HG03457 (cell line): ENCODE measurements around the gene SORCS2.

Experiments
- ATAC-seq: cut with Tn5 transposase; IDR thresholded peaks from one replicate; pipeline ENCODE4 v1.9.1; 2021; ENCODE audit warnings: moderate number of reproducible peaks; ENCODE audit not compliant: unreplicated experiment

Gene SORCS2

DNA sequence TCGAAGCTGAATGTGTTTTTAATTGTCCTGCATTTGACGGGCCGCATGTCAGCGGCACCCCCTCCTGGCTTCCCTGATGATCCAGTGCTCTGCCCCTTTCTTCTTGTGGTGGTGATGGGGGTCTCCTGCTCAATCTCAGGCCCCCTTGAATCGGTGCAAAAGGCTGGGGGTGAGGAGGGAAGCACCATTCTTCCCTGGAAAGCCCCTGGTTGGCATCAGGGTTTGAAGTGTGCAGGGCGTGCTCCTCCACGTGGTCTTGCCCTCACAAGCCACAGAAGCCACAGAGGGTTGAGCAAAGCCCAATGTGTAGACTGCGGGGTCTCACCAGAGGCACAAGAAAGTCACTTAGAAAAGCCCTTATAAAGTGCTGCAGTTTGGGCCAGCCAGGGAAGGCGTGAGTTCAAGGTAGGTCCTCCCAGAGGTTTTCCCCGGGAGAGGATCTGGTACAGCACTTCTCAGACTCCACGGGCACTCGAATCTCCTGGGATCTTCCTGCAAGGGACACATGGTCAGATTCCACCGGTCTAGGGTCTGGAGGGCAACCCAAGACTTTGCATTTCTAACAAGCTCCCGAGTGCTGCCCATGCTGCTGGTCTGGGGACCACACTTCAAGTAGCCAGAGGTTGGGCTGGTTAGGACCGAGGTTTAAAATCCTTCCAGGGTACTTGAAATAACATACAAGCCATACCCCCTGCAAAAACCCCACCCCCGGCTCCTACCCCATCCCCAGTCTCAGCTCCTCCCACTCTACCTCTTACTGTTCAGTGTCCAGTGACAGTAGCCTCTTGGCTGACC, 207.3 kb downstream of the SORCS2 start:
- ATAC-seq = no peak

DNA sequence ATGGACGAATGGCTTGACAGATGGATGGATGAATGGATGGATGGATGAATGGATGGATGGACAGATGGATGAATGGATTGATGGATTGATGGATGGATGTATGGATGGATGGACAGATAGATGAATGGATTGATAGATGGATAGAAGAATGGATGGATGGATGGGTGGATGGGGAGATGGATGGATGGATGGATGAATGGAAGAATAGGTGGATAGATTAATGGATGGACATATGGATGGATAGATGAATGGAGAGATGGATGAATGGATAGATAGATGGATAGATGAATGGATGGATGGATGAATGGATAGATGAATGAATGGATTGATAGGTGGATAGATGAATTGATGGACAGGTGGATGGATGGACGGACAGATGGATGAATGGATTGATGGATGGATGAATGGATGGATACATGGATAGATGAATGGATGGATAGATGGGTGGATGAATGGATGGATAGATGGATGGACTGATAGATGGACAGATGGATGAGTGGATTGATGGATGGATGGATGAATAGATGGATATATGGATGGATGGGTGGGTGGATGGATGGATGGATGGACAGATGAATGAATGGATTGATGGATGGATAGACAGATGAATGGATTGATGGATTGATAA, 208.4 kb downstream of the SORCS2 start:
- ATAC-seq = no peak

DNA sequence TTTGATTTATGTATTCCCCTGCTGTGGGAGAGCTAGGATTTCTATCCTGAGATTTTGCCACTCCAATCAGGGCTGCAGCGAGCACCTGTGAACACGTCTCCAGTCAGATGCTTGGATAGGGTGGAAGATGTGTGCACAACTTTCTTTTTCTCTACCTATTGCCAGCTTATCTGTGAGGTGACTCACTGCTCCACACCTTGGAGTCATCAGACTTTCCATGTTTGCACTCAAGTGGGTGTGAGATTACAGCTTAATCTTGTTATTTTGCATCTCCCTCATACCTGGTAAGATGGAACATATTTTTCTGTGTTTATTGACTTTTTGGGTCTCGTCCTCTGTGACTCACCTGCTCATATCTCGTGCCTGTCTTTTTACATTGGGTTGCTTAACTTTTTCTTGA, 210.2 kb downstream of the SORCS2 start:
- no peak for ATAC-seq

DNA sequence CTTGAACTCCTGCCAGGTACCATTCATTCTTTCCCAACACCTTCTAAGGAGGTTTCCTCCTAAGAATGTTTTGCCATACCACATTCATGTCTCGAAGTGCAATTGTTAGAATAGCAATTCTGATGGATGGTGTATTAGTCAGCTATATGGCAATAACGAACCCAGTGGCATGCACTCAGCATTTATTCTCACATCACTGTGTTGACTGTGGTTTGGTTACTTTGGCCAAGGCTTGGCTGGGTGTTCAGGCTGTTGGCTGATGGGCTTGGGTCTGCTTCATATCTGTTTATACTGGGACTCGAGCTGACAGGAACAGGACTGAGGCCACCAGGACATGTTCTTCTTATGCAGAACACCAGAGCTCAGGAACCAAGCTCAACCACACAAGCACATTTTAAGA, 210.7 kb downstream of the SORCS2 start:
- ATAC-seq = no peak

DNA sequence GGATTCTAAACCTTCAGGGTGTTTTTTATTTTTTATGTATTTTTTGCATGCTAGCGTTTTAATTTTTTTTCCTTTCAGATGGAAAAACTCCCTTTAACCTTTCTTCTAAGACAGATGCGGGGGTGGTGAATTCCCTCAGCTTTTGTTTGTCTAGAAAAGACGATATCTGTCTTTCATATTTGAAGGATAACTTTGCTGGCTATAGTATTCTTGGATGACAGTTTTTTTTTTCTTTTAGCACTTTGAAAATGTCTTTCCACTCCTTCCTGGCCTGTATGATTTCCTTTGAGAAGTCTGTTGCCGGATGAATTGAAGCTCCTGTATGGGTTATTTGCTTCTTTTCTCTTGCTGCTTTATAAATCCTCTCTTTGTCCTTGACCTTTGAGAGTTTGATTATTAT, 215.8 kb downstream of the SORCS2 start:
- no peak for ATAC-seq

DNA sequence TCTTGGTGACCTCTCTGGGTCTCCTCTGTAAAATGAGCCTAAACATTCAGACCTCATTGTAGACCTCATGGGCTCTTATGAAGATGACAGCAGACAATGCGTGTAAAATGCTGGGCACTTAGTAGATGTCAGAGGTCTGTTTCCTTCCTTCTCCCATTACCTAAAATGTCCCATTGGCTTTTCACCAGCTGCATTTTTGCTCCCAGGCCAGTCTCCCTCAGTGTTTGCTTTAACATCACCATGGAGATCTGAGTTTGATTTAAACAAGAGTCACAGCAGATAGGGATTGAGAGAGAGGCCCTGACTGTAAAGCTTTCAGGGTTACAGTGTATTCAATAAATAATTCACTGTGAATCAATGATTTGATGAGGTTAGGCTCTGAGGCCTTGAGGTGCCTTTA, 218.1 kb downstream of the SORCS2 start:
- ATAC-seq = no peak

DNA sequence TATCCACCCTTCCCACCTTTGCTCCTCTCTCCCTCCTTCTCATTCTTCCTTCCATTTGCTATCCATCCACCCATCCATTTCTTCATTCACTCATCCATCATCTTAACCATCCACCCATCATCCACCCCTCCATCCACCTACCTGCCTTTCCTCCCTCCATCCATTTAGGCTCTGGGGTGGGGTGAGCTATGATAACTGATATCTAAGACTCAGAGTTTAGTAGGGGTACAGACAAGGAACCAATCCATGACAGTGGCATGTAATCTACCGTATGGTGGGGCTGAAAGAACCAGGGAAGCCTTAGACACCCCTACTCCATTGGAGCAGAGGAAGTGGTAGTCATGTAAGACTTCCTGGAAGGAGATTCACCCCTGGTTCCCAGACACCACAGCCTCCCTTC, 219.2 kb downstream of the SORCS2 start:
- ATAC-seq = no peak

DNA sequence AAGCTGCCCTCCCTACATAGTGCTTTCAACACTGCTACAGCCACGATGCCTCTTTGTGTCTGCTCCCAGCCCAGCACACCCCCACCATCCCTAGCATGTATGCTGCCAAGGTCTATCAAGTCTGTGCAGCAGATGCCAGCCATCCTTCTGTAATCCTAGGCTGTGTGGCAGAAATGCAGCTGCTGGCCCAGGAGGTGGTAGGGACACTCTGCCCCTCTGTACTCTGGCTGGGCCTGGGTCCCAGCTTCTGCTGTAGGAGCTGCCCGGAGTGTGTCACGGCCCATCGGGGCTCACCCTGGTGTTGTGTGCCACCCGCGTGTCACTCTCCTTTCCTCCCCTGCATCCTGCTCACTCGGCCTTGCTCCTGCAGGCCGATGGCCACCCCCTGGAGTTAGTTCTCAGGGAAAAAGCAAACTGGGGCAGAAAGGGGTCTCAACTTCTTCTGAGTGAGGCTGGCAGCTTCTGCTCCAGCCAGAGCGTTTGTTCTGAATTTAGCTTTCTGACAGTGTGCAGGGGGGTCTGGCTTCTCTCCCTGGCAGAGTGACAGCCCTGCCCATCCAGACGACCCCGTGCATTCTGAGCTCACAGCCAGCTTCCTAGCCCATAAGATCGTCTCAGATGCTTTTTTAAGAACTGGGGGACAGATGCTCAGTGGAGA, 219.7 kb downstream of the SORCS2 start:
- no peak for ATAC-seq

DNA sequence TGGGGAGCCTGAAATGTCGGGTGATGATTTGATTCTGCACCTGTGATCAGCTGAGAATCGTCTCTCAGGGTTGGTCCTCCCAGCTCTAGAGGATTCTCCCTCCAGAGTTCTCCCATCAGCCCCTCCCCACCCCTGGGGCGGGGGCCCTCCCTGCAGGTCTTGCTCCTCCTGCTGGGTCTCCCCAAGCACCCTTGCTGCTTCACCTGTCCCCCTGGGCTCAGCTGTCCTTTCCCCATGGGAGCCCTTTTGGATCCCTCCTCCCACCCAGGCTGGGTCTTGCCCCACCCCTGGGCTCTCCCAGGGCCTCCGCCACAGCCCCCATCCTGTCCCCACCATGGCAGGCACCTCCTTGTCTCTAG, 220.2 kb downstream of the SORCS2 start:
- no peak for ATAC-seq

DNA sequence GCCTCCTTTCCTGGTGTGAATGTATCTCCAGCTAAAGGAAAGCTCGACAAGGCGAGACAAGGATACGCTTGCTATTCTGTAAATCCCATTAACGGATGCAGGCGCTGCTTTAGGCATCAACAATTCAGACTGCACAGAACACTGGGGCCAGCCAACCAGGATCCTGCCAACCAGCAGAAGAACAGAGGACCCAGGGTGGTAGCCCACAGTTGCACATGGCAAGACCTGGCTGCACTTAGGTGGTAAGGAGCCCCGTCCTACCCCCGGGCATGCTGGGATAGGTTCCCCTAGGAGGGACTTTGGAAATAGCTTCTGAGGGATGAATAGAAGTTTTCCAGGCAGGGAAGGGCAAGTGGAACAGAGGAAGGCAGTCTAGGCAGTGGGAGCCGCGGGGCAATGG, 221.7 kb downstream of the SORCS2 start:
- no peak for ATAC-seq

DNA sequence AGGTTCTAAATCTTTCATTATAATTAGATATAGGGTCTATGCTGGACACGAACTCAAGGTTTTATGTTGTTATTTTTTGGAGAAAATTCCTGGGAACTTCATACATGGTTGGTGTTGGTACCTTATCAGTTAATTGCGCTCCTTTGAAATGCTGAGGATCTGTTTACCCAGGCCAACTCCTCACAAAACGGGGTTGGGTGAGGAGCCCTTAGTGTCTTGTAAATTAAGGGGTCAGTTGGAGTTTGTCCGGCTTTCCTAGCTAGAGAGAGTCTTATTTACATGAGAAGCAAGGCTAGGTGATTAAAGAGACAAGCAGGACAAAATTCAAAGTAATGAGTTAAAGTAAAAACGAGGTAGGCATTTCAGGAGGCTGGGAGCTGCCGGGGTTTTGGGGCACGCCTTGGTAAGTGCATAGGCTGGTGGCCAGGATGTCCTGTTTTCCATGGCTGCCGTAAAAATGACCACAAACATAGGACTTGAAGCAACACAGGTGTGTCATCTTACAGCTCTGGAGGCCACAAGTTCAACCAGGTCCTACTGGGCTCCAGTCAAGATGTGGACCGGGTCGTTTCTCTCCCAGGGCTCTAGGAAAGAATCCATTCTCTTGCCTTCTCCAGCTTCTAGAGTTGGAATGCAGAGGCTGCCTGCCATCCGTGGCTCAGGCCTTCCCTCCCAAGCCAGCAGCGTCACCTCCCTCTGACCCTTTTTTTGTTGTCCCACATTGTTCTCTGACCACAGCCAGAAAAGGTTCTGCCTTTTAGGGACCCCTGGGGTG, 222.6 kb downstream of the SORCS2 start:
- ATAC-seq = no peak

DNA sequence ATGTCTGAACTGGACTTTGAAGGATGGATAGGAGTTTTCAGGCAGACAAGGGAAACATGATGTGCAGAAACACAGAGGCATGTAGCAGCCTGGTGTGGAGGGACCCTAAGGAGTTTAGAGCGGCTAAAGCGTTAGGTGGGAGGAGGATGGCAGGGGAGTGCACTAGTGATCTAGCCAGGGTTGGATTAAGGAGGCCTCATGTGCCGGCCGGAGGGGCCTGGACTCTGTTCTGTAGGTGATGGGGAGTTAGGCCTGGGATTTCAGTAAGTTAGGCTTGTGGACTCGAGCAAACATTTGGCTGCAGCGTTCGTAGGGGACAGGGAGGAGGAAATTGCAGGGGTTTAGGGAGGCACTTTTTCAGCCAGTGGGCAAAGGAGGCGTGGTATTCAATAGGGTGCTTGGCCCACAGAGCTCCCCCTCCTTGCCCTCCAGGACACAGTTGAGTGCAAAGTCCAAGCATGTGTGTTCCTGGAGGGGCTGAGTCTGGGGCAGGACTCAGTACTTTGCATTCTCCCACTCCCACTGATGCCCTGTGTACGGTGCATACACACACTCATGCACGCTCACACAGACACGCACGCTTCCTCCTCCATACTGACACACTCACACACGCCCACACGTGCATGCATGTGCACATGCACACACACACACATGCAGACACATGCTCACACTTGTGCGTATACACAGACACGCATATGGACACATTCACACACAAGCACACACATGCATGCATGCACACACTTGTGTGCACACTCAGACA, 223.8 kb downstream of the SORCS2 start:
- no peak for ATAC-seq

DNA sequence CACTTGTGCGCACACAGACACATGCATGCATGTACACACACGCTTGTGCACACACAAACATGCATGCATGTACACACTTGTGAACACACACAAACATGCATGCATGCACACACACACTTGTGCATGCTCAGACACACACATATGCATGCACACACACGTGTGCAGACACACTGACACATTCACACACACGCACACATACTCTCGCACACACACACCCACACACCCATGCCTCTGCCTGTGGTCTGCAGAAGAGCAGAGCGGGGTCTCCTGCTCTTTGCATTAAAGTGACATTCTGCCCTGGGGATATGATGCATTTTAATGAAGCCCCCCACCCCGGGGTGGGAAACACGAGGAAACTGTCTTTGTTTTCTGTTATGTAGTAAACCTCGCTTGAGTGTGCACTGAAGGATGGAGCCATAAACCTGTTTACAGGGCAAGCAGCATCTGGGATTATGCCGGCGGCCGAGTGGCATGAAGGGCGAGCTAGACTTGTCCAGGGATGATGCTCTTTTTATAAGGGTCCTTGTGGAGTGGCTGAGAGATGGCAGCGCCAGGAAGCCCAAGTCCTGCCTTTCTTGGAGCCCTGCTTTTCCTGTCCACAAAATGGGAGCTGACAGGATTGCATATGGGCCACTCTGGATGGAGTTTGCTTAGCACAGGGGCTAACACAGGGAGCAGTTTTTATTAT, 224.6 kb downstream of the SORCS2 start:
- no peak for ATAC-seq

DNA sequence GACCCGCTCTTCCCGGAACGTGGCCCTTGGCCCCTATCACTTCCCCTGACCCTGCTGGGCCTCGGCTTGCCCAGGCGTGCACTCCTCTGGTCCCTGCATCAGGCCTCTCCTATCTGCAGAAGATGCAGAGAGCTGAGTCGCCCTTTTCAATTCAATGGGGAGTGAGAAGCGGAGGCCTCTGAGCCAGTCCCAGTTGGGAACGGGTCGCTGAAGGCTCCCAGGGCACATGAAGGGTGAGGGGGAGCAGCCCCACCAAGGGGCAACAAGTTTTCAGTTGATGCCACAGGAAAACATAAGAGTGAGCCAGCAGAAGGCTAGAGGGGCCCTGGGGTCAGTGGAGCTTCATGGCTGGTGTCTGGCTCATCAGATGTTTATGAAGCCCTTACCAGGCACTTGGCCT, 225.3 kb downstream of the SORCS2 start:
- ATAC-seq = no peak

DNA sequence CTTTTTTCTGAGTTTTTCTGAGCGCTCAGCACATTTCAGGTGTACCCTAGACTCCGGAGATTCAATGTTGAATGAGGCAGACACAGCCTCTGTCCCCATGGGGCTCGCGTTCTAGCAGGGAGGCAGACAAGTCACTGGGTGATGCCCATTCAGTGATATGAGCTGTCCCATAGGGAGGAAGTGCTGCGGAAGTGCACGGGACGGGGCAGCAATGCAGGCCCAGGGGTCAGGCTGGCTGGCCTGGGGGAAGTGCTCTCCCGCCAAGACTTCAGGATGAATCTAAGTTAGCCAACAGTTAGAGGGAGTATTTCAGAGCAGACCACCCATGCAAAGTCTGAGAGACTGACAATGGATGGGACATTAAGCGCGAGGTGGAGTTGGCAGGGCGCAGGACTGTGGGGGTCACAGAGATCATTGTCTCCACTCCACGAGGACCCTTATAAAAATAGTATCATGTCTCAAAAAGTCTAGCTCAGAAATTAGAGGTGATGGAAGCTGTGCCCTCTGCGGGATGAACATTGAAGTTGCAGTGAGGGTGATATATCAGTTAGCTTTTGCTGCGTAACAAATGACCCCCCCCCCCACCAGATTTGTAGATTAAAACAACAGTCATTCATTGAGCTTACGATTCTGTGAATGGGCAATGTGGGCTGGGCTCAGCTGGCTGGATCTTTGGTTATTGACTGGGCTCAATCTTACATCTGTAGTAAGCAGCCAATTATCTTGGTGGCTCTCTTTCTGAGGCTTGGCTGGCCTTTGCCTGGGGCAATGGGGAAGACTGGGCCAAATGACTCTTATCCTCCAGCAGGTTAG, 226.0 kb downstream of the SORCS2 start:
- no peak for ATAC-seq

DNA sequence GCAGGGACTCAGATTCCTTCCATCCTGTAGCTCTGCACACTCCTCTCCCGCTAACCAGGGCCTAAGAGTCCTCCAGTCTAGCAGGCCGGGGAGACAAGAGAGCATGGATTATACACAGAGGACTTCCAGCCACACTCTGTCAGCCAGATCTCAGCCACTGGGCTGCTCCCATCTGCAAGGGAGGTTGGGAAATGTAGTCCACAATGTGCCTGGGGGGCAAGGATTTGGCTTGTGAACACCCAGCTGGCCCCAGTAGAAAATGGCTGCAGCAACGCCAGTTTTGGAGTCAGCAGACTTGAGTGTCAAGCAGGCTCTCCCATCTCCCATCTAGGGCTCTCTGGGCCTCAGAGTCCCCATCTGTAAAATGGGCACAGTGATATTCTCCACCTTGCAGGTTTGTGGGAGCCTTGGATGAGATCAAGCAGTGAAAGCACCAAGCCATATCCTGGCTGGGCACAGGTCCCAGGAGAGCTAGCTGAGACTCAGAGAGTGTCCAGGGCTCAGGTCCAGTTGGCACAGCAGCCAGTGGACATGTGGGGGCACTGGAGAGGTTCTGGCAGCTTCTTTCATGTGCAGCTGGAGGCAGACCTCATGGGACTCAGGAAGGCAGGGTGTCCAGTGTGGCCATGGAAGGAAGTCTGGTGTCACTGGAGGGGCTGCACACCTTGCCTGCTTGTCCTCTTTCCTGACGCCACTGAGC, 227.8 kb downstream of the SORCS2 start:
- ATAC-seq = no peak

DNA sequence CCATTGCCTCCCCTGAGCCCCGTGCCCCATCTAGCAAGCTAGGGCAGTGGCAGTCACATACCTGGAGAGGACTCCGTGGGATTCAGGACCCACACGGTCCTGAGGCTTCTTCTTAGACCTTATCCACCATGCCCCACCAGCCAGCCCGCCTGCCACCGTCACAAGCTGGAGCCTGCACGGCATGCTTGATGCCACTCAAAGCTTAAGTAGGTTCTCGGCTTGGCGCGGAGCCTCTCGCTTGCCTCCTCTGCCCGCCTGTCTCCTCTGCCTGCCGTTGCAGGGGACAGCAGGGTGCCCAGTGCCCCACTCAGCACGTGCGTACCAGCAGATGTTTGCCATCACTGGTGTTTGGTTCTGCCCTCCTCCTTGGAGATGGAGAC, 228.3 kb downstream of the SORCS2 start:
- no peak for ATAC-seq

DNA sequence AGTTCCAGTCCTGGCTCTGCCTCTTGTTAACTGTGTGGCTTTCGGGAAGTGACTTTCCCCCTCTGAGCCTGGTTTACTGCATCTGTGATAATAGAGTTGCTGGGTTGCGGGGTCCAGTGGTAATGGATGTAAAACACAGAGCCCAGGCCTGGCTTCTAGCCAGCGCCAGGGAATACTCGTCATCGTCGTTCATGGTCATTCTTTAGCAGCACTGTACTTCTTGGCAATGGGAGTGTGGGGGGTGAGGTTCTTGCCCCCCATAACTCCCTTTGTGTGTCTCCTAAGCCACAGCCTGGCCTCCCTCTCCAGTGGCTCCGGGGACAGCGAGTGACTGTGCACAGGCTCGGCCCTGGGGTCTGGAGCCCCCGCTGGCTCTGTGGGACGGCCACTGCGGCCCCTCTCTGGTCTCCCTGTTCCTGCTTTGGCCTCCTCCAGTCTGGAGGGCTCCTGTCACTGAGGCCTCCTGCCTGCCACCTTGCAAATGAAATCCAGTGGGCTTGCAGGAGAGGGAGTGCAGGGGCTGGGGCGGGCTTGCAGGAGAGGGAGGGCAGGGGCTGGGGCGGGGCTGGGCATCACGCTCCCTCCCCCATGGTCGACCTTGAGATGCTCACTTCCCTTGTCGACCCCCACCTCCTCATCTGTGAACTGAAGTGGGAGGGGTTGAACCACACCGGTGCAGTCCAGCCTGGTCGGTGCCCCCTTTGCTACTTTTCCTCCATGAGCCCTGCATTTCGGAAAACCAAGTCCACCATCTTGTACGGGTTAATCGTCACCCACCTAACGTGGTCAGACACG, 229.2 kb downstream of the SORCS2 start:
- ATAC-seq = no peak
